Kidney (tissue), 14 donors: Measurements from ENCODE around the gene GRIP2. TPM values are rescaled to one million over a fixed set of nuclear protein-coding genes. Genes with fewer than 3 reads are reported as not detected.

ENCODE experiments used
- DNase-seq, 5 donors: peaks; one replicate each; pipeline ENCODE4 v3.0.0-alpha.2; 2013 to 2020
- FAIRE-seq: peaks from 2 replicates; lab custom pipeline; 2012; peaks lifted over from hg19 to GRCh38; lab: Jason Lieb, UNC
- H3K27ac ChIP-seq, 2 donors: one replicate each; pipeline ENCODE4 v1.7.0; 2013; ENCODE audit warnings: low read depth in 2 of 2, low read length in 2 of 2, inconsistent platforms in 1 of 2
- H3K27me3 ChIP-seq: one replicate; pipeline ENCODE4 v1.7.1; 2013; ENCODE audit warnings: low read length, inconsistent platforms; ENCODE audit not compliant: control insufficient read depth, insufficient read depth
- H3K36me3 ChIP-seq, 3 donors: one replicate each; pipeline versions ENCODE4 v1.7.0 to v1.7.1; 2013; ENCODE audit warnings: low read length in 3 of 3, control low read depth in 1 of 3, inconsistent platforms in 1 of 3; ENCODE audit not compliant: insufficient read depth in 3 of 3, control insufficient read depth in 2 of 3
- H3K4me1 ChIP-seq, 3 donors: one replicate each; pipeline versions ENCODE4 v1.7.0 to v1.7.1; 2013; ENCODE audit warnings: low read length in 3 of 3, inconsistent platforms in 1 of 3, low read depth in 1 of 3; ENCODE audit not compliant: control insufficient read depth in 2 of 3, insufficient read depth in 2 of 3
- H3K4me3 ChIP-seq, 3 donors: one replicate each; pipeline versions ENCODE4 v1.7.0 to v1.8.1; 2013; ENCODE audit warnings: low read length in 3 of 3, control low read depth in 1 of 3, inconsistent platforms in 1 of 3
- H3K9ac ChIP-seq, 3 donors: one replicate each; pipeline versions ENCODE4 v1.7.0 to v1.7.1; 2013; ENCODE audit warnings: low read length in 3 of 3, control low read depth in 1 of 3, inconsistent platforms in 1 of 3
- H3K9me3 ChIP-seq, 3 donors: one replicate each; pipeline versions ENCODE4 v1.7.0 to v1.7.1; 2013; ENCODE audit warnings: low read length in 3 of 3, control low read depth in 1 of 3, inconsistent platforms in 1 of 3; ENCODE audit not compliant: control insufficient read depth in 2 of 3, insufficient read depth in 1 of 3
- intact Hi-C: fragments of 100-400 bp; cut with DNase I; formaldehyde crosslinking; loops from one replicate; pipeline ENCODE4 v1.11.1; 2022
- polyA plus RNA-seq: library from polyadenylated mRNA; stranded (reverse); fragments of 350-450 nt; fragmentation: Illumina TruSeq; extraction: RNeasy Lipid Tissue Mini Kit (QIAGEN cat#74804); gene quantifications from one replicate; pipeline ENCODE4 v1.2.3, GENCODE V29; 2014; ENCODE audit warnings: low read depth, low replicate concordance; ENCODE audit not compliant: insufficient read depth
- total RNA-seq: library from RNA; stranded (reverse); fragmentation: NEBNext Ultra II Directional; extraction: Animal tissue kit (Norgen Biotek cat#: 25700); gene quantifications from one replicate; pipeline ENCODE4 v1.2.1, GENCODE V29; 2021
- TF ChIP-seq, protein P1 (sequence below): IDR thresholded peaks from 3 replicates; pipeline ENCODE4 v1.5.1; 2012; ENCODE audit warnings: mild to moderate bottlenecking, moderate library complexity, borderline replicate concordance; ENCODE audit not compliant: insufficient read depth; ENCODE audit errors: extremely low read depth
- donor health status: control.
- donor health status: control.
- donor health status: control.
- donor health status: control.
- donor health status: control.
- donor health status: DM: yes; HTN: yes; CAD: no.
- donor health status: Normal renal cell carcinoma (clear cell type).

The GRIP2 gene
- total and polyA plus RNA-seq, 2 donors from 2014 or later: 3.0 to 3.2 TPM

DNA sequence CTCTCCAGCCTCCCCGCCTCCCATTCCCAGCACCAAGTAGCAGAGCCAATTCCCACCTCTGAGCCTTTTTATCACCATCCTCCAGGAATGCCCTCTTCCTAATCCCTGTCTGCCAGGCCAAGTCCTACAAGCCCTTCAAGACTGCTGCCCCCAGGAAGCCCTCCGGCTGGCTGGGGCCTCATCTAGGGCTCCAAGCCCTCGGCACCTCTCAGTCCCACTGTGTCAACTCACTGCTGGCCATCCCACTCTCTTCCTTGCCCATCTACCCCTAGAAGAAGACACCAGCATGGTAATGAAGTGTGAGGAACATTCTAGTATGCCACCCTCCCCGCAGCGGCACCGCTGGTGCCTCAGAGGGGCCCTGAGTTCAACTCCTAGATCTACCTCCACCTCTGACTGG, 10.0 kb upstream of the GRIP2 start:
- intact Hi-C loops: no loop called here
- Histone ChIP-seq H3K4me3 (no peak overlapping the region), H3K27me3 (no peaks in the 10 kb centered on the region), H3K9ac (no peak overlapping the region), H3K9me3 (no peaks in the 10 kb centered on the region), H3K4me1 (peaks cover 0 to 10% (median 0%) of the 10 kb centered on the region in 3 donors), H3K27ac (no peak overlapping the region), H3K36me3 (no peaks in the 10 kb centered on the region)
- TF ChIP-seq, protein P1, sequence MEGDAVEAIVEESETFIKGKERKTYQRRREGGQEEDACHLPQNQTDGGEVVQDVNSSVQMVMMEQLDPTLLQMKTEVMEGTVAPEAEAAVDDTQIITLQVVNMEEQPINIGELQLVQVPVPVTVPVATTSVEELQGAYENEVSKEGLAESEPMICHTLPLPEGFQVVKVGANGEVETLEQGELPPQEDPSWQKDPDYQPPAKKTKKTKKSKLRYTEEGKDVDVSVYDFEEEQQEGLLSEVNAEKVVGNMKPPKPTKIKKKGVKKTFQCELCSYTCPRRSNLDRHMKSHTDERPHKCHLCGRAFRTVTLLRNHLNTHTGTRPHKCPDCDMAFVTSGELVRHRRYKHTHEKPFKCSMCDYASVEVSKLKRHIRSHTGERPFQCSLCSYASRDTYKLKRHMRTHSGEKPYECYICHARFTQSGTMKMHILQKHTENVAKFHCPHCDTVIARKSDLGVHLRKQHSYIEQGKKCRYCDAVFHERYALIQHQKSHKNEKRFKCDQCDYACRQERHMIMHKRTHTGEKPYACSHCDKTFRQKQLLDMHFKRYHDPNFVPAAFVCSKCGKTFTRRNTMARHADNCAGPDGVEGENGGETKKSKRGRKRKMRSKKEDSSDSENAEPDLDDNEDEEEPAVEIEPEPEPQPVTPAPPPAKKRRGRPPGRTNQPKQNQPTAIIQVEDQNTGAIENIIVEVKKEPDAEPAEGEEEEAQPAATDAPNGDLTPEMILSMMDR: no peak
- FAIRE-seq (no peak), DNase-seq (no peak)

DNA sequence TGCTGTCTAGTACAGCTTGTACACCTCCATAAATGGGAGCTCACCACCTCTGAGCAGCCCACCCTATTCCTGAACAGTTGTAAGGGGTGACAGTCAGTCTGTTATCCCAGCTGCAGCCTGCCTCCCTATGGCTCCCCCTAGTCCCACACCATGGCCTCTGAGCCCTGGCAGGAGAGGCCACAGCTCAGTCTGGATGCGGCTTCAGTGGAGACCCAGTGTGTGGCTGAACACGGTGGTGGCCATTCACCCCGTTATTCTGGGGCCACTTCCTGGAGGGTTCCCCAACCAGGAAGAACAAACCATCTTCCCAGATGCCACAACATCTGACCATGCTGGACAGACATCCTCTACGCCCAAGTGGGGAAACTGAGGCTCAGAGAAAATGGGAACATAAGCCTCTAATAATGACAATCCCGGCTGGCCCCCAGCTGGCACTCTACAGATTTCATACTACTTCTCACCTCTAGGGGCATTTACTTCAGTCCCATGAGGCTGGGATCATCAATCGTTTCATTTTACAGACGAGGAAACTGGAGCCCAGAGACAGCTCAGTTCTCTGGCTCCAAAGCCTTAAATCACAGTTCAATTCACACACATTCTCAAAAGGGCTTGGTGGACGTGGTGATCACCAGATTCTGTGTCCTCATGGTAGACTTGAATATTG, 9.2 kb upstream of the GRIP2 start:
- Histone ChIP-seq H3K27me3 (no peaks in the 10 kb centered on the region), H3K9ac (no peak overlapping the region), H3K27ac (no peak overlapping the region), H3K4me1 (peaks cover 0 to 7% (median 0%) of the 10 kb centered on the region in 3 donors), H3K4me3 (no peak overlapping the region), H3K9me3 (no peaks in the 10 kb centered on the region), H3K36me3 (no peaks in the 10 kb centered on the region)
- no peak for FAIRE-seq
- TF ChIP-seq, protein P1: peak; percentile 21
- intact Hi-C loops: no loop called here
- peak in 1 of 5 donors; percentile 15 for DNase-seq

DNA sequence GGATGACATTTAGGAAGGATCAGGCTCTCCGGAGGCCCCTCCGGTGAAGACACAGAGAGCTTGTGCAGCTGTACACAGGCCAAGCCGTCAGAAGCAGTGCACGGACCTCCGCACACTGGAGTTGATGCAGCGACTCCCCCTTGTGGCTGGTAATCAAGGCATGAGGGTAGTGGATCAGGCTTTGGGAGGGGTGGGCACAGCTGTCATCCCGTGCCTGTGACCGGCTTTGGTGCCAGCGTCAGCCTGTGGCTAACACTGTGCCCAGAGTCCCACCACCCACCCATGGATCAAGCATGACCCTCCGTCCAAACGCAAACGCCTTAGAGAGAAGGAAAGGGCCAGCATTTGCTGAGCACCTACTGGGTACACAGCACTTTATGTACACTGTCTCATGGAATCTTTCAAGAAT, 8.2 kb upstream of the GRIP2 start:
- Histone ChIP-seq H3K27me3 (no peaks in the 10 kb centered on the region), H3K9ac (no peak overlapping the region), H3K4me1 (peaks cover 0 to 7% (median 0%) of the 10 kb centered on the region in 3 donors), H3K36me3 (no peaks in the 10 kb centered on the region), H3K4me3 (peak overlapping the region in 1 of 3 donors; percentile 34), H3K9me3 (no peaks in the 10 kb centered on the region), H3K27ac (no peak overlapping the region)
- DNase-seq: peak; percentile 77 to 90 (median 81)
- no peak for FAIRE-seq
- intact Hi-C loops: no loop called here
- TF ChIP-seq, protein P1: peak; percentile 74
